H1 (cell line): ENCODE results near the gene ENPP4. TPM values are rescaled to one million over a fixed set of nuclear protein-coding genes. Genes with fewer than 3 reads are reported as not detected.

Experiments
- BACH1 ChIP-seq: IDR thresholded peaks from 2 replicates; pipeline ENCODE4 v1.6.1; 2012; ENCODE audit warnings: low read length, improper control_type of control experiment
- KDM4A ChIP-seq: IDR thresholded peaks from one replicate; pipeline ENCODE4 v1.7.1; 2012; ENCODE audit warnings: low read depth, mild to moderate bottlenecking, moderate library complexity, low read length, inconsistent platforms; ENCODE audit not compliant: severe bottlenecking
- SP1 ChIP-seq: IDR thresholded peaks from 2 replicates; pipeline ENCODE4 v1.6.1; 2011; ENCODE audit warnings: low read depth, low read length
- SRF ChIP-seq: IDR thresholded peaks from 2 replicates; pipeline ENCODE4 v1.6.1; 2011; ENCODE audit warnings: mild to moderate bottlenecking, low read depth, low read length, moderate library complexity
- polyA plus RNA-seq, 7 experiments: library from polyadenylated mRNA; depleted of rRNA in 3 of 7; stranded (reverse) in 5 of 7; unstranded in 2 of 7; fragments of >200 nt in 5 of 7; fragments of 200-250 nt in 2 of 7; gene quantifications; 1 replicate in 5 of 7; 2 replicates in 1 of 7; 4 replicates in 1 of 7; pipeline versions ENCODE4 v1.2.1 to v1.2.3, GENCODE V29; 2011 to 2013; ENCODE audit warnings: missing spikeins in 2 of 7, mixed read lengths in 2 of 7
- total RNA-seq: library from RNA; stranded (reverse); fragmentation: NEBNext Ultra II Directional; extraction: Animal tissue kit (Norgen Biotek cat#: 25700); gene quantifications from 2 replicates; pipeline ENCODE4 v1.2.1, GENCODE V29; 2021

Gene ENPP4
- total and polyA plus RNA-seq, 2 of the 8 experiments (the other 6 are each of a cell fraction or from before 2014, with no cell fraction given) = 2.0 to 4.4 TPM

DNA sequence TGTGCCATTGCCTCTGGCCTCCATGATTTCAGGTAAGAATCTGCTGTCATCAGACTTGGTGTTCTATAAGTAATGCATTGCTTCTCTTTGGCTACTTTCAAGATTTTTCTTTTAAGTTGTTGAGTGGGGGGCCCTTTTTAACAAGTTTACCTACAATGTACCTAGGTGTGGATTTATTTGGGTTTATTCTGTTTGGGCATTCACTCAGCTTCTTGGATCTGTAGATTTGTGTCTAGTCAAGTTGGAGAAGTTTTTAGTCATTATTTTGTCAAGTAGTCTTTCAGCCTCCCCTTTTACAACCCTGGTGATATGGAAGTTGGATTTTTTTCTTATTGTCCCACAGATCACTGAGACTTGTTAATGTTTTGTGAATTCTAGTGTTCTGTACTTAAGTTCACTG, 26.9 kb downstream of the ENPP4 start (continued):
- no peak for TF ChIP-seq SP1
- TF ChIP-seq KDM4A = no peak
- no peak for TF ChIP-seq BACH1
- TF ChIP-seq SRF = no peak
